SK-N-SH (cell line): ENCODE results near the gene TP53BP2. TPM values are rescaled to one million over a fixed set of nuclear protein-coding genes. Genes with fewer than 3 reads are reported as not detected.

Experiments used
- CTCF ChIA-PET: fragments of 300-600, 350-600 bp; formaldehyde crosslinking; extraction: SDS; loops from one replicate; lab custom pipeline; 2021; lab: Yijun Ruan, JAX
- POLR2A ChIA-PET: fragments of 350-600 bp; sonication (Branson Sonifier 250); formaldehyde crosslinking; extraction: SDS; loops from one replicate; lab custom pipeline; 2020; ENCODE audit warnings: antibody characterized with exemption, inconsistent platforms; lab: Yijun Ruan, JAX
- DNase-seq: peaks from one replicate; pipeline ENCODE4 v3.0.0; 2012
- H2AFZ ChIP-seq: fragments of 200-600 bp; sonication (generic); 2 replicates; pipeline ENCODE4 v1.8.1; 2016; ENCODE audit warnings: antibody characterized with exemption, mild to moderate bottlenecking, low read depth
- H3F3A ChIP-seq: fragments of 200-600 bp; sonication (generic); replicated peaks from 2 replicates; pipeline ENCODE3; 2016; ENCODE audit warnings: antibody characterized with exemption, mild to moderate bottlenecking; ENCODE audit not compliant: insufficient read depth
- H3K27ac ChIP-seq, 2 experiments: fragments of 200-500 bp in 1 of 2; fragments of 200-600 bp in 1 of 2; sonication (Bioruptor generic) in 1 of 2; sonication (generic), shearing (Covaris generic) in 1 of 2; 2 replicates each; pipeline versions ENCODE4 v1.5.1 to v1.6.1; 2014 to 2016; ENCODE audit warnings: low read depth in 2 of 2, inconsistent platforms in 1 of 2, low read length in 1 of 2, mild to moderate bottlenecking in 1 of 2, mixed read lengths in 1 of 2
- H3K27me3 ChIP-seq: fragments of 200-600 bp; sonication (generic), shearing (Covaris generic); 2 replicates; pipeline ENCODE4 v1.6.1; 2016; ENCODE audit warnings: mixed run types; ENCODE audit not compliant: insufficient read depth
- H3K36me3 ChIP-seq, 2 experiments: fragments of 200-500 bp in 1 of 2; fragments of 200-600 bp in 1 of 2; sonication (Bioruptor generic) in 1 of 2; sonication (generic) in 1 of 2; replicated peaks in 1 of 2; 2 replicates each; pipeline versions ENCODE3 to v1.5.1; 2014 to 2016; ENCODE audit warnings: low read length in 1 of 2, mild to moderate bottlenecking in 1 of 2; ENCODE audit not compliant: insufficient read depth in 2 of 2, control insufficient read depth in 1 of 2
- H3K4me1 ChIP-seq, 2 experiments: fragments of 200-500 bp in 1 of 2; fragments of 200-600 bp in 1 of 2; sonication (Bioruptor generic) in 1 of 2; sonication (generic), shearing (Covaris generic) in 1 of 2; 2 replicates each; pipeline versions ENCODE4 v1.5.1 to v1.6.1; 2014 to 2016; ENCODE audit warnings: low read depth in 1 of 2, low read length in 1 of 2, mixed run types in 1 of 2; ENCODE audit not compliant: insufficient read depth in 2 of 2, control insufficient read depth in 1 of 2
- H3K4me2 ChIP-seq: fragments of 200-600 bp; sonication (generic), shearing (Covaris generic); 2 replicates; pipeline ENCODE4 v1.6.1; 2017; ENCODE audit warnings: mixed run types
- H3K4me3 ChIP-seq, 2 experiments: fragments of 200-500 bp in 1 of 2; fragments of 200-600 bp in 1 of 2; sonication (Bioruptor generic) in 1 of 2; sonication (generic), shearing (Covaris generic) in 1 of 2; 2 replicates each; pipeline versions ENCODE4 v1.5.1 to v1.8.1; 2014 to 2016; ENCODE audit warnings: low read depth in 2 of 2, inconsistent platforms in 1 of 2, low read length in 1 of 2, mild to moderate bottlenecking in 1 of 2, mixed read lengths in 1 of 2, moderate library complexity in 1 of 2
- H3K79me2 ChIP-seq: fragments of 200-600 bp; sonication (generic); 2 replicates; pipeline ENCODE4 v1.8.1; 2017; ENCODE audit warnings: mild to moderate bottlenecking; ENCODE audit not compliant: insufficient read depth
- H3K9ac ChIP-seq: fragments of 200-600 bp; sonication (generic); 2 replicates; pipeline ENCODE4 v1.6.1; 2017; ENCODE audit warnings: mixed run types
- H3K9me2 ChIP-seq: fragments of 200-600 bp; sonication (generic); 2 replicates; pipeline ENCODE4 v1.6.1; 2017; ENCODE audit warnings: mixed run types
- H3K9me3 ChIP-seq: fragments of 200-600 bp; sonication (generic); 2 replicates; pipeline ENCODE4 v1.6.1; 2017; ENCODE audit warnings: mixed run types, mild to moderate bottlenecking, moderate library complexity
- H4K20me1 ChIP-seq: fragments of 200-600 bp; sonication (generic); 2 replicates; pipeline ENCODE4 v1.6.1; 2017; ENCODE audit warnings: mild to moderate bottlenecking, mixed run types; ENCODE audit not compliant: insufficient read depth
- EP300 ChIP-seq, 2 experiments: IDR thresholded peaks; 2 replicates each; pipeline versions ENCODE4 v1.4.0 to v1.6.1; 2012; ENCODE audit warnings: borderline replicate concordance in 1 of 2, low read depth in 1 of 2, low read length in 1 of 2
- FOSL2 ChIP-seq: IDR thresholded peaks from 2 replicates; pipeline ENCODE4 v1.4.0; 2012; ENCODE audit warnings: low read depth, mild to moderate bottlenecking, moderate library complexity, borderline replicate concordance
- FOXJ3 ChIP-seq: sonication (generic); formaldehyde crosslinking; IDR thresholded peaks from 2 replicates; pipeline ENCODE4 v1.5.1; 2020; ENCODE audit warnings: mild to moderate bottlenecking, missing genetic modification reagents
- FOXM1 ChIP-seq: IDR thresholded peaks from 2 replicates; pipeline ENCODE4 v1.4.0; 2012; ENCODE audit warnings: low read depth, mild to moderate bottlenecking
- GATA2 ChIP-seq: sonication (generic); formaldehyde crosslinking; IDR thresholded peaks from 2 replicates; pipeline ENCODE4 v1.5.0; 2020; ENCODE audit warnings: mild to moderate bottlenecking, missing genetic modification reagents
- JUND ChIP-seq: IDR thresholded peaks from 2 replicates; pipeline ENCODE4 v1.4.0; 2012
- MAX ChIP-seq: IDR thresholded peaks from 2 replicates; pipeline ENCODE4 v1.4.0; 2012; ENCODE audit warnings: low read depth
- MXI1 ChIP-seq: IDR thresholded peaks from 2 replicates; pipeline ENCODE4 v1.6.1; 2012; ENCODE audit warnings: mild to moderate bottlenecking, low read depth, low read length, improper control_type of control experiment
- RCOR1 ChIP-seq: fragments of 150-350 bp; IDR thresholded peaks from 2 replicates; pipeline ENCODE4 v1.6.1; 2017; ENCODE audit warnings: antibody characterized with exemption, low read length
- RFX5 ChIP-seq: IDR thresholded peaks from 2 replicates; pipeline ENCODE4 v1.6.1; 2012; ENCODE audit warnings: mild to moderate bottlenecking, improper control_type of control experiment, low read length
- RXRA ChIP-seq: IDR thresholded peaks from 2 replicates; pipeline ENCODE4 v1.4.0; 2012; ENCODE audit warnings: low read depth, mild to moderate bottlenecking, borderline replicate concordance
- SIN3A ChIP-seq: IDR thresholded peaks from 2 replicates; pipeline ENCODE4 v1.6.1; 2012; ENCODE audit warnings: low read depth, mild to moderate bottlenecking, low read length, moderate library complexity, borderline replicate concordance
- SMC3 ChIP-seq: IDR thresholded peaks from 2 replicates; pipeline ENCODE4 v1.6.1; 2012; ENCODE audit warnings: low read depth, low read length, improper control_type of control experiment
- TCF12 ChIP-seq: IDR thresholded peaks from 2 replicates; pipeline ENCODE4 v1.4.0; 2012
- USF1 ChIP-seq: IDR thresholded peaks from 2 replicates; pipeline ENCODE4 v1.4.0; 2012; ENCODE audit warnings: low read depth, borderline replicate concordance
- USF2 ChIP-seq: fragments of 150-350 bp; IDR thresholded peaks from 2 replicates; pipeline ENCODE4 v1.6.1; 2017; ENCODE audit warnings: antibody characterized with exemption, low read length, low read depth, borderline replicate concordance
- ZBTB33 ChIP-seq: IDR thresholded peaks from 2 replicates; pipeline ENCODE4 v1.4.0; 2012; ENCODE audit warnings: low read depth, borderline replicate concordance
- WGBS: methylation state at CpG from one replicate; pipeline ENCODE4 v1.1.6; 2017; ENCODE audit warnings: low lambda C conversion rate; 5-methylcytosine and 5-hydroxymethylcytosine counted together
- polyA plus RNA-seq, 3 experiments: library from polyadenylated mRNA; depleted of rRNA; stranded (reverse); fragments of >200 nt; gene quantifications; 2 replicates each; pipeline ENCODE4 v1.2.3, GENCODE V29; 2012

The TP53BP2 gene
- polyA plus RNA-seq, 1 of the 3 experiments (the other 2 are of a cell fraction) = 11.4 TPM

GRCh38 chr1:223877804-223878203 is 32.1 kb upstream of the TP53BP2 start:
- DNase-seq = no peak
- ChIA-PET CTCF (no interaction called here), POLR2A (no interaction called here)
- Histone ChIP-seq H4K20me1 (no peaks in the 10 kb centered on the region), H3K27ac (no peak overlapping the region), H3K4me3 (no peak overlapping the region), H3K36me3 (no peaks in the 10 kb centered on the region), H3F3A (no peaks in the 10 kb centered on the region), H3K79me2 (no peaks in the 10 kb centered on the region), H3K9me2 (no peaks in the 10 kb centered on the region), H3K27me3 (no peaks in the 10 kb centered on the region), H3K4me2 (no peak overlapping the region), H3K9me3 (no peaks in the 10 kb centered on the region), H2AFZ (no peak overlapping the region), H3K9ac (no peak overlapping the region), H3K4me1 (no peaks in the 10 kb centered on the region)
- 64% methylated on average over 3 of the region's 3 CpGs for WGBS
- no peak for TF ChIP-seq EP300 (IDR thresholded peaks at IDR 0.05; ENCODE audit: borderline replicate concordance in 1 of 2, low read depth in 1 of 2, low read length in 1 of 2)
- TF ChIP-seq FOXM1 = no peak
- TF ChIP-seq SIN3A = no peak
- no peak for TF ChIP-seq JUND
- no peak for TF ChIP-seq TCF12
- TF ChIP-seq FOXJ3 = no peak
- TF ChIP-seq RCOR1 = no peak
- no peak for TF ChIP-seq MXI1
- no peak for TF ChIP-seq RFX5

GRCh38 chr1:223876590-223876989 is 30.8 kb upstream of the TP53BP2 start:
- Histone ChIP-seq H2AFZ (no peak overlapping the region), H3K4me1 (no peaks in the 10 kb centered on the region), H3K36me3 (no peaks in the 10 kb centered on the region), H3K4me3 (no peak overlapping the region), H3K79me2 (no peaks in the 10 kb centered on the region), H3K27ac (no peak overlapping the region), H3F3A (no peaks in the 10 kb centered on the region), H4K20me1 (no peaks in the 10 kb centered on the region)
- CTCF ChIA-PET = no interaction called here
- POLR2A ChIA-PET = no interaction called here
- DNase-seq = no peak
- TF ChIP-seq MXI1 (no peak), MAX (no peak), RXRA (no peak), SIN3A (no peak), USF1 (no peak), FOXJ3 (no peak), FOXM1 (no peak), GATA2 (CRISPR knock-in tag) (no peak), SMC3 (no peak), ZBTB33 (no peak), USF2 (no peak), FOSL2 (no peak)
- TF ChIP-seq, all 33 proteins: peak for 0
- H3K9me3 ChIP-seq = no peaks in the 10 kb centered on the region
- H3K9ac ChIP-seq = no peak overlapping the region
- no peaks in the 10 kb centered on the region for H3K9me2 ChIP-seq
- H3K27me3 ChIP-seq = no peaks in the 10 kb centered on the region; the same call in 1 of the 2 replicates
- 35% methylated on average over 6 of the region's 6 CpGs for WGBS
- no peak overlapping the region for H3K4me2 ChIP-seq
